Measurements from ENCODE around the gene CCT6A. TPM values are rescaled to one million over a fixed set of nuclear protein-coding genes. Genes with fewer than 3 reads are reported as not detected.

Gene CCT6A
- total and polyA plus RNA-seq, 9 of the 15 experiments (the other 6 are each of a cell fraction or from before 2014, with no cell fraction given) = 244 to 708 (median 387) TPM

DNA sequence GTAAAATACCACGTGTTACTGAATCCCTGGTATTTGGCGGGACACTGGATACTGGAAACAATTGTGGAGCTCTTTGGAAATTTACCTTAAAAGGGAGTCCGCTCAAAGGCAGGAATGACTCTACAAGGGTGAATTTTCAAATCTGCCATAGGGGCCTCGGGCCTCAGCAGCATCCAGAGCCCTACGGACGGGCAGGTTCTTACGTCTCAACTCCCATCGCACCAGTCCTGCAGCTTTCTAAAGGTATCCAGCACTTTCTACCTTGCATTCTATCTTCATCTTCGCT lies 569 bp upstream of the CCT6A start (continued):
- TF ChIP-seq, protein P1, sequence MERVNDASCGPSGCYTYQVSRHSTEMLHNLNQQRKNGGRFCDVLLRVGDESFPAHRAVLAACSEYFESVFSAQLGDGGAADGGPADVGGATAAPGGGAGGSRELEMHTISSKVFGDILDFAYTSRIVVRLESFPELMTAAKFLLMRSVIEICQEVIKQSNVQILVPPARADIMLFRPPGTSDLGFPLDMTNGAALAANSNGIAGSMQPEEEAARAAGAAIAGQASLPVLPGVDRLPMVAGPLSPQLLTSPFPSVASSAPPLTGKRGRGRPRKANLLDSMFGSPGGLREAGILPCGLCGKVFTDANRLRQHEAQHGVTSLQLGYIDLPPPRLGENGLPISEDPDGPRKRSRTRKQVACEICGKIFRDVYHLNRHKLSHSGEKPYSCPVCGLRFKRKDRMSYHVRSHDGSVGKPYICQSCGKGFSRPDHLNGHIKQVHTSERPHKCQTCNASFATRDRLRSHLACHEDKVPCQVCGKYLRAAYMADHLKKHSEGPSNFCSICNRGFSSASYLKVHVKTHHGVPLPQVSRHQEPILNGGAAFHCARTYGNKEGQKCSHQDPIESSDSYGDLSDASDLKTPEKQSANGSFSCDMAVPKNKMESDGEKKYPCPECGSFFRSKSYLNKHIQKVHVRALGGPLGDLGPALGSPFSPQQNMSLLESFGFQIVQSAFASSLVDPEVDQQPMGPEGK (CRISPR knock-in tag; IDR thresholded peaks at IDR 0.05; ENCODE audit: borderline replicate concordance) = no peak
- TF ChIP-seq TAL1 (IDR thresholded peaks at IDR 0.05) = no peak
- no peak for TF ChIP-seq ZNF24 (IDR thresholded peaks at IDR 0.05)
- TF ChIP-seq POLR2G (IDR thresholded peaks at IDR 0.05; ENCODE audit: low read depth, low read length) = no peak
- TF ChIP-seq POLR2AphosphoS2 (IDR thresholded peaks at IDR 0.05; ENCODE audit: low read length) = no peak
- no peak for TF ChIP-seq SMC3 (conservative IDR thresholded peaks at IDR 0.05; ENCODE audit: insufficient read depth, low read depth, low read length)
- no peak for TF ChIP-seq TAF1 (IDR thresholded peaks at IDR 0.05; ENCODE audit: control insufficient read depth, extremely low read depth, insufficient read depth, low read length, severe bottlenecking)
- TF ChIP-seq ERF (CRISPR knock-in tag; IDR thresholded peaks at IDR 0.05) = 0 out of 2 replicates have a peak, but pooled peaks have one; percentile 30
- peak; percentile 80; the same call in 1 of the 2 replicates for TF ChIP-seq NBN (IDR thresholded peaks at IDR 0.05; ENCODE audit: low read depth)
- TF ChIP-seq CEBPB (tag; IDR thresholded peaks at IDR 0.05) = no peak
- TF ChIP-seq, protein P2, sequence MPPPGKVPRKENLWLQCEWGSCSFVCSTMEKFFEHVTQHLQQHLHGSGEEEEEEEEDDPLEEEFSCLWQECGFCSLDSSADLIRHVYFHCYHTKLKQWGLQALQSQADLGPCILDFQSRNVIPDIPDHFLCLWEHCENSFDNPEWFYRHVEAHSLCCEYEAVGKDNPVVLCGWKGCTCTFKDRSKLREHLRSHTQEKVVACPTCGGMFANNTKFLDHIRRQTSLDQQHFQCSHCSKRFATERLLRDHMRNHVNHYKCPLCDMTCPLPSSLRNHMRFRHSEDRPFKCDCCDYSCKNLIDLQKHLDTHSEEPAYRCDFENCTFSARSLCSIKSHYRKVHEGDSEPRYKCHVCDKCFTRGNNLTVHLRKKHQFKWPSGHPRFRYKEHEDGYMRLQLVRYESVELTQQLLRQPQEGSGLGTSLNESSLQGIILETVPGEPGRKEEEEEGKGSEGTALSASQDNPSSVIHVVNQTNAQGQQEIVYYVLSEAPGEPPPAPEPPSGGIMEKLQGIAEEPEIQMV (tag; conservative IDR thresholded peaks at IDR 0.05; ENCODE audit: low read depth) = no peak
- TF ChIP-seq, protein P3, sequence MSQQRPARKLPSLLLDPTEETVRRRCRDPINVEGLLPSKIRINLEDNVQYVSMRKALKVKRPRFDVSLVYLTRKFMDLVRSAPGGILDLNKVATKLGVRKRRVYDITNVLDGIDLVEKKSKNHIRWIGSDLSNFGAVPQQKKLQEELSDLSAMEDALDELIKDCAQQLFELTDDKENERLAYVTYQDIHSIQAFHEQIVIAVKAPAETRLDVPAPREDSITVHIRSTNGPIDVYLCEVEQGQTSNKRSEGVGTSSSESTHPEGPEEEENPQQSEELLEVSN (IDR thresholded peaks at IDR 0.05; ENCODE audit: borderline replicate concordance in 1 of 2, extremely low read depth in 1 of 2, insufficient read depth in 1 of 2, insufficient read length in 1 of 2, low read depth in 1 of 2, low read length in 1 of 2, poor library complexity in 1 of 2, severe bottlenecking in 1 of 2) = no peak
- TF ChIP-seq BRD9 (IDR thresholded peaks at IDR 0.05; ENCODE audit: low read depth, partially characterized antibody) = peak; percentile 85
- TF ChIP-seq CBFA2T2 (conservative IDR thresholded peaks at IDR 0.05) = no peak
- TF ChIP-seq, protein P4, sequence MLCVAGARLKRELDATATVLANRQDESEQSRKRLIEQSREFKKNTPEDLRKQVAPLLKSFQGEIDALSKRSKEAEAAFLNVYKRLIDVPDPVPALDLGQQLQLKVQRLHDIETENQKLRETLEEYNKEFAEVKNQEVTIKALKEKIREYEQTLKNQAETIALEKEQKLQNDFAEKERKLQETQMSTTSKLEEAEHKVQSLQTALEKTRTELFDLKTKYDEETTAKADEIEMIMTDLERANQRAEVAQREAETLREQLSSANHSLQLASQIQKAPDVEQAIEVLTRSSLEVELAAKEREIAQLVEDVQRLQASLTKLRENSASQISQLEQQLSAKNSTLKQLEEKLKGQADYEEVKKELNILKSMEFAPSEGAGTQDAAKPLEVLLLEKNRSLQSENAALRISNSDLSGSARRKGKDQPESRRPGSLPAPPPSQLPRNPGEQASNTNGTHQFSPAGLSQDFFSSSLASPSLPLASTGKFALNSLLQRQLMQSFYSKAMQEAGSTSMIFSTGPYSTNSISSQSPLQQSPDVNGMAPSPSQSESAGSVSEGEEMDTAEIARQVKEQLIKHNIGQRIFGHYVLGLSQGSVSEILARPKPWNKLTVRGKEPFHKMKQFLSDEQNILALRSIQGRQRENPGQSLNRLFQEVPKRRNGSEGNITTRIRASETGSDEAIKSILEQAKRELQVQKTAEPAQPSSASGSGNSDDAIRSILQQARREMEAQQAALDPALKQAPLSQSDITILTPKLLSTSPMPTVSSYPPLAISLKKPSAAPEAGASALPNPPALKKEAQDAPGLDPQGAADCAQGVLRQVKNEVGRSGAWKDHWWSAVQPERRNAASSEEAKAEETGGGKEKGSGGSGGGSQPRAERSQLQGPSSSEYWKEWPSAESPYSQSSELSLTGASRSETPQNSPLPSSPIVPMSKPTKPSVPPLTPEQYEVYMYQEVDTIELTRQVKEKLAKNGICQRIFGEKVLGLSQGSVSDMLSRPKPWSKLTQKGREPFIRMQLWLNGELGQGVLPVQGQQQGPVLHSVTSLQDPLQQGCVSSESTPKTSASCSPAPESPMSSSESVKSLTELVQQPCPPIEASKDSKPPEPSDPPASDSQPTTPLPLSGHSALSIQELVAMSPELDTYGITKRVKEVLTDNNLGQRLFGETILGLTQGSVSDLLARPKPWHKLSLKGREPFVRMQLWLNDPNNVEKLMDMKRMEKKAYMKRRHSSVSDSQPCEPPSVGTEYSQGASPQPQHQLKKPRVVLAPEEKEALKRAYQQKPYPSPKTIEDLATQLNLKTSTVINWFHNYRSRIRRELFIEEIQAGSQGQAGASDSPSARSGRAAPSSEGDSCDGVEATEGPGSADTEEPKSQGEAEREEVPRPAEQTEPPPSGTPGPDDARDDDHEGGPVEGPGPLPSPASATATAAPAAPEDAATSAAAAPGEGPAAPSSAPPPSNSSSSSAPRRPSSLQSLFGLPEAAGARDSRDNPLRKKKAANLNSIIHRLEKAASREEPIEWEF (CRISPR knock-in tag; IDR thresholded peaks at IDR 0.05) = 0 out of 2 replicates have a peak, but pooled peaks have one; percentile 38
- TF ChIP-seq SREBF2 (CRISPR knock-in tag; IDR thresholded peaks at IDR 0.05) = no peak
- TF ChIP-seq JUN (IDR thresholded peaks at IDR 0.05; ENCODE audit: borderline replicate concordance, low read depth, low read length) = no peak
- no peak for TF ChIP-seq JUN (CRISPR knock-in tag; IDR thresholded peaks at IDR 0.05; ENCODE audit: borderline replicate concordance)
- no peak for TF ChIP-seq EGR1 (conservative IDR thresholded peaks at IDR 0.05)
- no peak for TF ChIP-seq TAF7 (tag; IDR thresholded peaks at IDR 0.05)
